NCI-H345 treated with DMSO at 0.1 percent for 48 hours (cell line): ENCODE results near the gene DNMT1.
"Not testable (repeated sequence)": the region's sequence is repeated elsewhere in the genome, so short reads cannot be mapped to it uniquely, and the experiment has no call there.

Source experiments
- DNase-seq: peaks from one replicate; lab custom pipeline; 2025; ENCODE audit not compliant: unreplicated experiment; lab: John Stamatoyannopoulos, UW

Gene DNMT1

DNA sequence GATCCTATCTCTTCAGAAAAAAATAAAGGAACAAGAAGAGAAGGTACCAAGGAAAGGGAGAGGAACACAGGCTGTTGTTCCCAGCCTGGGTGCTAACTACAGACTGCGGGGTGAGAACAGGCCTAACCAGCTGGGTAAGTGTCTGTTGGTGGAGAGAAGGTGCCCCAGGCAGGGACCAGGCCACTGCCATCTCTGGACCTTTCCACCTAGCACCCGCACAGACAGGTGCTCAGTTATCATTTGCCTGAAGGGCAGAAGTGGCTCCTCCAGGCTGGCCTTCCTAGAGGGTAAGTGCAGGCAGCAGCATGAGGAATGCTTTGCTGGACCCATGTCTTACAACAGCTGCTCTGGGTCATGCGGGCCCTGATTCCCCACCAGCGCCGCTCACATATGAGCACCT lies 10.1 kb downstream of the DNMT1 start:
- no peak for DNase-seq

DNA sequence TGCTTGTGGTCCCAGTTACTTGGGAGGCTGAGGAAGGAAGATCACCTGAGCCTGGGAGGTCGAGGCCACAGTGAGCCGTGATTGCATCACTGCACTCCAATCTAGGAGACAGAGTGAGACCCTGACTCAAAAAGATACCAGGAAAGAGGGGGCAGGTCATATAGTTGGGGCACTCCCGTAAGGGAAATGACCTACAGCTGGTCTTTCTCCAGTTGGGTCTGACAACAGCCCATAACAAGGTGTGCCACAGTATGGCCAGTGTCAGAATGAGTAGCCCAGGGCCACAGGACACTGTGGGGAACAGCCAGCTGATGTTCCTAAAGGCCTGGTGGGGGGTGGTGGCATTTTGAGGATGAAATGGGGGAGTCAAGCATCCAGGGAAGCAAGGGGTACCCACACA lies 10.8 kb downstream of the DNMT1 start:
- DNase-seq: no peak

DNA sequence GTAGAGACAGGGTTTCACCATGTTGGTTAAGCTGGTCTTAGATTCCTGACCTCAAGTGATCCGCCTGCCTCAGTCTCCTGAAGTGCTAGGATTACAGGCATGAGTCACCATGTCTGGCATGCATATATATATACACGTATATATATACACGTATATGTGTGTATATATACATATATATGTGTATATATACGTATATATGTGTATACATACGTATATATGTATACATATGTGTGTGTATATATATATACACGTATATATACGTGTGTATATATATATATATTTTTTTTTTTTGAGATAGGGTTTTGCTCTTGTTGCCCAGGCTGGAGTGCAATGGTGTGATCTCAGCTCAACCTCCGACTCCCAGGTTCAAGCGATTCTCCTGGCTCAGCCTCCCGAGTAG lies 11.9 kb downstream of the DNMT1 start:
- no peak for DNase-seq

DNA sequence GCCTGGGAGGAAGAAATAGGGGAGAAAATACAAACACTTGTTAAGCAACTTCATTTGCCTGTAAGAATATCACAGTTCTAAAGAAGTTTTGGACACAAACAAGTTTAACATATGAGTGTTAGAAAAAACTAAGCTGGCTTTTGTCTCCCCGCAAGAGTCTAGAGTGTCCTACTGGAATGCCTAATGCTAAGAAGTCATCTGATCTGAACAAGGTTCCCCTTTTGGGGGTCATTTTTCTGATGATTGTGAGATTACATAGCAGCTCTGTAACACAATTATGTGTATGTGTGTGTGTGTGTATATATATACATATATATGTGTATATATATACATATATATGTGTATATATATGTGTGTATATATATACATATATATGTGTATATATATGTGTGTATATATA lies 12.7 kb downstream of the DNMT1 start:
- no peak for DNase-seq

DNA sequence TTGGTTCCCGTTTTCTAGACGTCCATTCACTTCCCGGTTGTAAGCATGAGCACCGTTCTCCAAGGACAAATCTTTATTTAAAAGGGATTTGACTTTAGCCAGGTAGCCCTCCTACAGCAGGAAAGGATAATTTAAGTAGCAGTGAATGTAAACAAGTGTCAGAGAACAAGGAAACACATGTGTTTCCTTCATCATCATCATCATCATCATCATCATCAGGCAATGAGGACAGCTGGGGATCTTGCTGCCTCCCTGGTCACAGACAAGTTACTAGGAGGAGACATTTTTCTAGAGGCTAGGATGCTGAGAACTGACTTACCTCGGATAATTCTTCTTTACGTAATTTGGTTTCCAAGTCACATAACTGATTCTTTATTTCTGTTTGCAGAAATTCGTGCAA lies 14.3 kb downstream of the DNMT1 start:
- no peak for DNase-seq

DNA sequence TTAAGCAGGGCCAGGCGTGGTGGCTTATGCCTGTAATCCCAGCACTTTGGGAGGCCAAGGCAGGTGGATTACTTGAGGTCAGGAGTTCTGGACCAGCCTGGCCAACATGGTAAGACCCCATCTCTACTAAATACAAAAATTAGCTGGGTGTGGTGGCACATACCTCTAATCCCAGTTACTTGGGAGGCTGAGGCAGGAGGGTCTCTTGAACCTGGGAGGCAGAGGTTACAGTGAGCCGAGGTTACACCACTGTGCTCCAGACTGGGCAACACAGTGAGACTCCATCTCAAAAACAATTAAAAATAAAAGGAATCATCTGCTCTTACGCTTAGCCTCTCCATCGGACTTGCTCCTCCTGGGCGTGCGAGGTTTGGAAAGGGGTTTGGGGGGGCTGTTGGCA lies 14.7 kb downstream of the DNMT1 start:
- DNase-seq: not testable (repeated sequence)

DNA sequence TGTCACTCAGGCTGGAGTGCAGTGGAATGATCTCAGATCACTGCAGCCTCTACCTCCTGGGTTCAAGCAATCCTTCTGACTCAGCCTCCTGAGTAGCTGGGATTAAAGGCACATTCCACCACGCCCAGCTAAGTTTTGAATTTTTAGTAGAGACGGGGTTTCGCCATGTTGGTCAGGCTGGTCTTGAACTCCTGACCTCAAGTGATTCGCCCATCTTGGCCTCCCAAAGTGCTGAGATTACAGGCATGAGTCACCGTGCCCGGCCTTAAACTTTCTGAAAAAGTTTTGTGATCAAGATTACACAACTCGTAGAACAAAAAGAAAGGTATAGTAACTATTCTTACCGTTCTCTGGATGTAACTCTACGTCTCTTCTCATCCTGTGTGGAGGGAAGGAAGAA lies 21.2 kb downstream of the DNMT1 start:
- DNase-seq: no peak

DNA sequence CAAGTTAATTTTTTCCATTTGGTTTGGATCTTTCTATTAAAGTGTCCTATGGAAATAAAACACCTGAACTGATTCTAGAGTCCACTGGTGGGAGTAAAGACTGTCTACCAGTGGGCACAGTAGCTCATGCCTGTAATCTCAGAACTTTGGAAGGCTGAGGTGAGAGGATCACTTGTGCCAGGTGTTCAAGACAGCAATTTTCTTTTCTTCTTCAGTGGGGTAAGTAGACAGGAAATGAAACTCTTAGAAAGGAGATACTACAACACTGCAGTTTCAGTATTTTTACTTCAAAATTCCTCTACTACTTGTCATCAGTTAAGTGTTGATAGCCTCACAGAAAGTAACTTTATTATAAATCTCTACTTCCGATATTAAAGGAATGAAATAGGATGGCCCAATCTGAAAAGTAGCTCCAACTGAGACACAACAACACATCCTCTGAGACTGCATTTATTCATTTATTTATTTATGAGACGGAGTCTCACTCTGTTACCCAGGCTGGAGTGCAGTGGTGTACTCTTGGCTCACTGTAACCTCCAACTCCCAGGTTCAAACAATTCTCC lies 26.3 kb downstream of the DNMT1 start:
- DNase-seq: no peak

DNA sequence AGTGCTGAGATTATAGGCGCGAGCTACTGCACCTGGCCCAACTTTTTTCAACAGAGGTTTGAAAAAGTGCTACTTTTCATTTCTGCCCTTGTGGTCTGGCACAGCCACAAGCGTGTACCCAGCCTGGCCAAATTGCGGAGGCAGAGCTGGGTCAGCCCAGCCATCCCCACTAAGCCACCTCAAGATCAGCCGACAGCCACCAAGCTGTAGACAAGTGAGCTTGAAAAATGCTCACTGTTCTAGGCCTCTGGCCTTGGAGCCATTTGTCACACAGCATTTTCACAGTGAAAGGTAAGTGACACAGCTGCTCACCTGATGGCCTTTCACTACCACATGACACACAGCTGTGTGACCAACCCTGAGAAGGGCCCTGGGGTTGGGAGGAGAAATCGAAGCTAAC lies 27.3 kb downstream of the DNMT1 start:
- no peak for DNase-seq

DNA sequence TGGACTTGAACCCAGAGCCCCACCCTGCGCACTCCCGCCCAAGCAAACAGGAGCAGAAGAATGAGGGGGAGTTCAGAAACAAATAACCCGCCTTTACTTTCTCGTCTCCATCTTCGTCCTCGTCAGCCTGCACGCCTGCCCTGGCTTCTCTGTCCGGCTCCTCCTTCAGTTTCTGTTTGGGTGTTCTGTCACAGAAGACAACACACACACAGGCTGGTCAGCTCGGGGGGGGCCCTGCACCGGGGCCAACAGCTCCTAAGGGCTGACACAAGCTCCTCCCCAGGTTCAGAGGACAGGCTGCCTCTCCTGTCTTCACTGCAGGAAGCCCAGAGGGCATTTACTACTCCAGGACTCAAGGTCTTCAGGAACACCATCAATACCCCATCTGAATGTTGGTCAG lies 28.3 kb downstream of the DNMT1 start:
- DNase-seq: not testable (repeated sequence)

DNA sequence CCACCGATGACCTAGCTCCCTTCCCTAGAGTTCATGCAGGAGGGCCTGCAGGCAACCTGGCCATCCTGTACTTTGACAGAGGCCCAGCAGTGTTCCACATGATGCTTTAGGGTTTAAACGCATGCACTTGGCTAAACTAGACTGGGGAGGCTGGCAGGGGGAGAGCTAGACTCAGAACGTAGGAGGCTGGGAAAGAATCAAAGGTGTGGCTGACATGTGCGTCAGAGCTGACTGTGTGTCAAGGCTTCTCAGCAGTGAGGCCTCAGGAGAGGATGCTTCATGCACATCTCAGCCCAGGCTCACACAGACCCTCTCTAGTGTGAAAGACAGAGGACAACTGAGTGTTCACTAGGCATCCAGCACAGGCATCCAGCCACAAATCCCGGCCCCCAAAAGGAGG lies 28.7 kb downstream of the DNMT1 start:
- DNase-seq: no peak

DNA sequence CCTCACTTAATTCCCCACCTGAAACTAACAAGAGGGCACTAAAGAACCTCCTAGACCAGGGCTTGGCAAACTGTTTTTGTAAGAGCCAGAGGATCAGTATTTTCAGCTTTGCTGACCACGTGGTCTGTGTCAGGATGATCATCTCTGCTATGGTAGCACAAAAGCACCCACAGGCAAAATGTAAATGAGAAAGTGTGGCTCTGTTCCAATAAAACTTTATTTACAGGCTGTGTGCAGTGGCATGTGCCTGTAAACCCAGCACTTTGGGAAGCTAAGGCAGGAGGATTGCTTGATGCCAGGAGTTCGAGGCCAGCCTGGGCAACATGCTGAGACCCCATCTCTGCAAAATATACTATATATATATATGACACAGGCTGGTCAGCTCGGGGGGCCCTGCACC lies 31.2 kb downstream of the DNMT1 start:
- no peak for DNase-seq

DNA sequence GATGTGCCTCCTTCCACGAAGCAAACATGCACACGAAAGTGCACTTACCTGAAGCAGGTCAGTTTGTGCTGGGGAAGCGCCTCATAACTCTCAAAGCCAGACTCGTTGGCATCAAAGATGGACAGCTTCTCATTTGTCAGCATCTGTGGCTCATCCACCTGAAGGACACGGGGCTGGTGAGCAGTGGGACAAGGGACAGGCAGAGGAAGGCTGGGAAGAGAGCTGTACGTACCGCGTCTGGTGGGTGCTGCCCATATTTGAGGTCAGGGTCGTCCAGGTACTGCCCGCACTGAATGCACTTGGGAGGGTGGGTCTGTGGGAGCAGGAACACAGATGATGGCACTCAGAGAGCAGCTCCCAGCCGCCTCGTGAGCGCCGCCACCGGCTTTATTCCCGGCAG lies 35.1 kb downstream of the DNMT1 start:
- no peak for DNase-seq

DNA sequence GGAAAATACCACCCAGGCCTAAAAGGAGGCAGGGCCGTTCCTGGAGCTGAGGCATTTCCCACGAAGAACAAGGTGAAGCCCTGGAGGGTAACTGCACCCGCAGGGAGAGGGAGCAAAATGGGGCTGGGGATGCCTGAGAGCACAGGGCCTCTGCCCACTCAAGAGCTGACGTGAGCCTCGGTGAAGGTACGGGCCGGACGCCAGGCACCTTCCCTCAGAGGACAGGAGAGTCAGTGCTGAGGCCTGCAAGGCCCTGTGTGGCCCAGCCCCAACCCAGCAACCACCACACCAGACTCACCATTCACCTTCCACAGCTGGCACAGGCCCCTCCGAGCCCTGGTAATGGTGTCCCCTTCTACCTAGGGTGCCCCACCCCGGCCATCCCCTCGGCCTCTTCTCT lies 36.3 kb downstream of the DNMT1 start:
- no peak for DNase-seq

DNA sequence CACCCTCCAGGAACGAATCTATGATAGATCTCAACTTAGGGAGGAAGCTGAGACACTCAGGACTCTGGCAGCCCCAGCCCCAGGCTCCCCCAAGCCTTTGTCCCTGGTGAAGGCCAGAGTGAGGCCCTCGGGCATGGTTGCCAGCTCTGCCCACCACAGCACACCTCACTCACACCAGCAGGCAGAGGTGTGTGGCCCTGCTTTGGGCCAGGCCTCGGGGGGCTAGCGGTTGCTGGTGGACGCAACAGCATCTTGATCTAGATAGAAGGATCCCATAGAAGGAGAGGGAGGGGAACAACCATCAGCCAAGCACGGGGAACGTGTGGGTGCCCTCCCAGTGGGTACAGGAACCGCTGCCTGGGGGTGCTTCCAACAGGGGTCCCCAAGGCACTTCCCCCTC lies 36.7 kb downstream of the DNMT1 start:
- DNase-seq: no peak

DNA sequence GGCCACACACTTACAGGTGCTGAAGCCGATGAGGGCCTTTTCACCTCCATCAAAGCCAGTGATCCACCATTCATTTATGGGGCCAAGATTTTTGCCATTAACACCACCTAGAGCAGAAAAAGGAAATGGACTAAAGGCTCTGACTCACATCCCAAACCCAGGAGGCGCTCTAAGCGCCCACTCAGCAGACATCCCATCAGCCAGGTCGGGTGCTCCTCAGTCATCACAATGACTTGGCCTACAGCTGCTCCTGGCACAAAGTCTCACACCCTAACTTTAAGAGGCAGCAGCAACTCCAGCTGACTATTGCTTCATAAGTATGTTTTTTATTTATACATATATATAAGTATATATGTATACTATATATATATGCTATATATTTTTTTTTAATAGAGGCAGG lies 38.9 kb downstream of the DNMT1 start:
- DNase-seq: no peak

DNA sequence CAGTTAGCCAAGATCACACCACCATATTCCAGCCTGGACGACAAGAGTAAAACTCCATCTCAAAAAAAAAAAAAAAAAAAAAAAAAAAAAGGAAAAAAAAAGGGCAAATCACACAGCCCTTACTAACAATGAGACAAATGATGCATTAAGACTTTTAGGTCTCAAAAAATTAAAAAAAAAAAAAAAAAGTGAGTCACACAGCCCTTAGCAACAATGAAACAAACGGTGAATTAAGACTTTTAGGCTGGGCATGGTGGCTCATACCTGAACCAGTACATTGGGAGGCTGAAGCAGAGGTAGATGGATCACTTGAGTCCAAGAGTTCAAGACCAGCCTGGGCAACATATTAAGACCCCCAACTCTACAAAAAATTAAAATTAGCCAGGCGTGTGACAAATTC lies 42.7 kb downstream of the DNMT1 start:
- DNase-seq: no peak

DNA sequence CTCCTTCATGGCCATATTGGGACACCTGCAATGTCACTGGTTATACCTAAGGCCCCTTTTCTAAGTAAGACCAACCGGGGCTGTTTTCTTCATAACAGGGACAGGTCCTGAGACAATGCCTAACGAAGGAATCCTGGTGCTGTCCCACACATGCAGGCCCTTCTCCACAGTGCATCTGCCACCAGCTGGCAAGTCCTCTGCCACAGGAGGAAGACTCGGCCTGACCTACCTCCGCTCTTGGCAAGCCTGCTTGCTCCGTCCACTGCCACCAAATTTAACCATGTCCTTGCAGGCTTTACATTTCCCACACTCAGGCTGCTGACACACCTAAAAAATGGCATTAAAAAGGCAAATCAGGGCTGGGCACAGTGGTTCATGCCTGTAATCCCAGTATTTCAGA lies 43.2 kb downstream of the DNMT1 start:
- no peak for DNase-seq

DNA sequence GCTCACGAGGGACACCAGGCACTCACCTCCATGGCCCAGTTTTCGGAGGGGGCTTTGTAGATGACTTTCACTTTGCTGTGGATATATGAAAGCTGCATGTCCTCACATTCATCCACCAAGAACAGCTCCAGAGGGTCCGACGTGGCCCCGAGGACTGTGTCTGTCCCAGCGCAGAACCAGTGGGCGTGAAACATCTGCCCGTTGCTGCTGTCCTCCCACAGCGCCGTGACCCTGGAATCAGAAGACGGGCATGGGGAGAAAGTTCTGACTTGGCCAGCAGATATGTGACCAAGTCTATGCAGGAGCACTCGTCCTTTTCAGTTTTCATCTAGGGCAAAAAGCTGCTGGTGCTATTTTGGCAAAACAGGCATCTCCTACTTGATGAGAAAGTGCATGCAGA lies 45.3 kb downstream of the DNMT1 start:
- DNase-seq: no peak

DNA sequence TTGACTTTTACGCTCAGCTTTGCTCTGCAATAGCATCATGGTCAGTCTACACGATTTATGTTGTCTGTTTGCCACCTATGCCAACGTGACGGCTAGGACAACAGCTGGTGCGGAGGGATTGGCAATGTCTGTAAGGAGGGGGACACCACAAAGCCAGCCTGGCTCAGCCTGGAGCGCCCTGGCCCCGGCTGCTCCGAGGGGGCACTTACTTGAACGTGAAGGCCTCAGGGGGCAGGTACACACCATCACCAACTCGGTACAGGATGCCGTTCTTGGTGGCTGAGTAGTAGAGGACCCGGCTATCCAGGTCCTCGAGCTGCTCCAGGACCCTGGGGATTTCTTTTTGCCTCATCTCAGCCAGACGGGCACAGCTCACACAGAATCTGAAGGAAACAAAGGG lies 48.6 kb downstream of the DNMT1 start:
- DNase-seq: no peak

DNA sequence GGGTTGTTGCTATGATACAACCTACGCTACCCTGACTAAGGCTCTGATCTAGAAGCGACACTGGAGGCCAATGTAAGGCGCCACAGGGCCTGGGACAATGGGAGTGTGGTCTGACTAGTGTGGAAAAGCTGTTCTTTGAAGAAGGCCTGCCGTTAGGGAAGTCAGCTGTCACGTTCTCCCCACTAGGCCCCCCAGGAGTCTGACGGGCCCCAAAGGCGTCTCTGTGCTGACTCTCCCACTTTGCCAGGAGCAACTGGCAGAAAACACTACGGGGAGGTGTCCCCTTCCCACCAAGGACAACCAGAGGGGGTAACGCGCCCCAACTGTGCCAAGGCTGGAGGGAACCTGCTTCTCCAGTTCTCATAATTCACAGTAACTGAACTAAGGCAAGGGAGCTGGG lies 49.7 kb downstream of the DNMT1 start:
- no peak for DNase-seq

DNA sequence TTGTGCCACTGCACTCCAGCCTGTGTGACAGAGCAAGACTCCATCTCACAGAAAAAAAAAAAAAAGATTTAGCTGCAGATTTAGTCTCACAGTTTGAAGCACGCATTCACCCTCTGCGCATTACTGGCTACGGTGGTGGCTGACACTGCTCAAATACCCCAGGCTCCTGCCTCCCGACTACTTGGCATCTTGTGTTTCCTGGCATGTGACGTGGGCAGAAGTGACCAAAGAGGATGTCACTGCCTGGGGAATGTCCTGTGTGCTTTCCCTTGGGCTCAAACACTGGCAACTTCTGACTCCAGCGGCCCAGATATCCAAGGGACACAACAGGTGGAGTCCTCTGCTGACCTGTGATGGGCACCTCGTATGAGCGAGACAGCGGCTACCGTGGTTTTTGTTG lies 50.4 kb downstream of the DNMT1 start:
- DNase-seq: no peak

DNA sequence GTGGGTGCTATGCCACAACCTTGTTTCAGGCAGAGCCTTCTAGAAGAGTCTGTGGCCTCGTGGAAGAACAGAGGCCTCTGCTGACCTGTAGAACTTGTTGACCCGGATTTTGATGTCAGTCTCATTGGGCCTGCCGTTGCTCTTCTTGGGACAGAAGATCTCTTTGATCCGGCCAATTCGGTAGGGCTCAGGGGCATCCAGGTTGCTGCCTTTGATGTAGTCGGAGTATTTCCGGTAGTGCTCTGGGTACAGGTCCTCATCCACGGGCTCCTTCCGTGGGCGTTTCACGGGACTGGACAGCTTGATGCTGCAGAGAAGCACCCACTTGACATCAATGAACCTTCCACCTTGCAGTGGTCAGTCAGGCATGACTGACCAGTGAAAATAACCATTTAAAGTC lies 51.1 kb downstream of the DNMT1 start:
- DNase-seq: no peak
